ENCODE results near the gene MPPED2. TPM values are rescaled to one million over a fixed set of nuclear protein-coding genes. Genes with fewer than 3 reads are reported as not detected.

MPPED2 gene
- total RNA-seq, 1 experiment from 2014 or later = not detected

DNA sequence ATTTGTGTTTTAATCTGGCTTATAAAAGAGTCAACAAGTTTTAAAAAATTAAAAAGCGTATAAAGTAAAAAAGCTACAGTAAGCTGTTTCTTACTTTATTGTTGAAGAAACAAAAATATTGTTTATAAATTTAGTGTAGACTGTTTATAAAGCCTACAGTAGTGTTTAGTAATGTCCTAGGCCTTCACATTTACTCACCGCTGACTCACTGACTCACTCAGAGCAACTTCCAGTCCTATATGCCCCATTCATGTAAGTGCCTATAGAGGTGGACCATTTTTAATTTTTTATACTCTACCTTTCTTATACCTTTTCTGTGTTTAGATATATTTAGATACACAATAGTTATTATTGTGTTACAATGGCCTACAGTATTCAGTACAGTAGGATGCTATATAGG, 12.2 kb downstream of the MPPED2 start:
- ChIA-PET CTCF (no interaction called here), RAD21 (ENCODE audit: low non-redundant PET in 1 of 2, low total read pairs in 2 of 2, uncharacterized antibody in 2 of 2, unreplicated experiment in 2 of 2) (no interaction called here), POLR2A (no interaction called here)
- no peak for TF ChIP-seq FOSL1 (IDR thresholded peaks at IDR 0.05; ENCODE audit: low read depth)
- no peak for TF ChIP-seq CBX3 (IDR thresholded peaks at IDR 0.05; ENCODE audit: low read depth)
- no peak for TF ChIP-seq EZH2 (IDR thresholded peaks at IDR 0.05)
- TF ChIP-seq SP1 (IDR thresholded peaks at IDR 0.05; ENCODE audit: low read depth) = no peak
- TF ChIP-seq, protein P1, sequence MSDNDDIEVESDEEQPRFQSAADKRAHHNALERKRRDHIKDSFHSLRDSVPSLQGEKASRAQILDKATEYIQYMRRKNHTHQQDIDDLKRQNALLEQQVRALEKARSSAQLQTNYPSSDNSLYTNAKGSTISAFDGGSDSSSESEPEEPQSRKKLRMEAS (IDR thresholded peaks at IDR 0.05) = no peak
- TF ChIP-seq JUND (IDR thresholded peaks at IDR 0.05) = no peak
- Histone ChIP-seq H2AFZ (ENCODE audit: low read depth, low read length, poor library complexity, severe bottlenecking) (no peak overlapping the region), H3K4me1 (ENCODE audit: control insufficient read depth in 1 of 2, insufficient read depth in 2 of 2, low read length in 2 of 2) (no peaks in the 10 kb centered on the region), H3K4me3 (replicated peaks in 1 of 2; ENCODE audit: low read depth in 1 of 2, low read length in 2 of 2) (no peak overlapping the region), H3K9ac (ENCODE audit: low read length) (no peak overlapping the region), H4K20me1 (ENCODE audit: insufficient read depth) (no peaks in the 10 kb centered on the region), H3K27ac (ENCODE audit: low read depth, low read length) (no peak overlapping the region), H3K9me3 (ENCODE audit: control insufficient read depth in 1 of 2, insufficient read depth in 1 of 2, low read depth in 1 of 2, low read length in 2 of 2) (no peaks in the 10 kb centered on the region), H3K9me2 (ENCODE audit: insufficient read depth) (no peaks in the 10 kb centered on the region), H3K4me2 (ENCODE audit: low read length) (no peak overlapping the region), H3K36me3 (ENCODE audit: control insufficient read depth in 1 of 2, insufficient read depth in 2 of 2, low read length in 2 of 2) (no peaks in the 10 kb centered on the region), H3K27me3 (ENCODE audit: insufficient read depth, low read length) (peaks cover 11% of the 10 kb centered on the region), H3K79me2 (ENCODE audit: insufficient read depth, low read length) (no peaks in the 10 kb centered on the region)
- ATAC-seq = no peak
- intact Hi-C loops (cut with micrococcal nuclease) = no loop called here
- no TSS peak for BruUV-seq (replicated peaks)
- no peak for DNase-seq (ENCODE audit: low read depth, low spot score)

DNA sequence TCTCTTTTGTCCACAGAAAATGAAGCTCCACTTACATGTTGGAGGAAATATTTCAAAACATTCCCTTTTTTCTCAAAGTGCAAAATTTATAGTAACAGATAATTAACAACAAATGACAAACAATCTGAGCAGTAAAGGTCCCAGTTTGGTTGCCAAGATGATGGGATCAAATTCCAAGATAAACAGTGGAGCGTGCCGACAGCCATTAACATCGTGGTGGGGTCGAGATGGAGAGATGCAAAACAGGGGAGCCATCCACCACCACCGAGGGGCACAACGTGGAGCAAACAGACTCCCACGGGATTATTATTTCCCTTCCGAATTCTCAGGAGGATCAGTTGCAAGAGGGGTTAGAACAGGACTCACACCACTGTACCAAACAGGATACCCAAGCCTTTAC, 17.2 kb downstream of the MPPED2 start:
- BruUV-seq (replicated peaks) = no TSS peak
- RAD21 ChIA-PET (ENCODE audit: low non-redundant PET in 1 of 2, low total read pairs in 2 of 2, uncharacterized antibody in 2 of 2, unreplicated experiment in 2 of 2) = no interaction called here
- CTCF ChIA-PET = no interaction called here

More for the DNA sequence above, 17.2 kb downstream of the MPPED2 start:
- no peaks in the 10 kb centered on the region for H3K36me3 ChIP-seq (ENCODE audit: control insufficient read depth in 1 of 2, insufficient read depth in 2 of 2, low read length in 2 of 2)
- intact Hi-C loops (cut with micrococcal nuclease) = no loop called here
- DNase-seq (ENCODE audit: low read depth, low spot score) (no peak), ATAC-seq (no peak)
- no peaks in the 10 kb centered on the region for H3K9me2 ChIP-seq (ENCODE audit: insufficient read depth)
- peaks cover 11% of the 10 kb centered on the region for H3K27me3 ChIP-seq (ENCODE audit: insufficient read depth, low read length)
- H3K79me2 ChIP-seq (ENCODE audit: insufficient read depth, low read length) = no peaks in the 10 kb centered on the region
- no peak overlapping the region for H3K4me2 ChIP-seq (ENCODE audit: low read length)
- TF ChIP-seq CEBPB (IDR thresholded peaks at IDR 0.05; ENCODE audit: low read depth) (no peak), CBX3 (IDR thresholded peaks at IDR 0.05; ENCODE audit: low read depth) (no peak), EZH2phosphoT487 (IDR thresholded peaks at IDR 0.05; ENCODE audit: borderline replicate concordance) (no peak), SIN3A (IDR thresholded peaks at IDR 0.05; ENCODE audit: low read depth) (no peak), TCF7L2 (IDR thresholded peaks at IDR 0.05; ENCODE audit: borderline replicate concordance, extremely low read depth, insufficient read depth, insufficient read length) (no peak), ATF3 (IDR thresholded peaks at IDR 0.05) (no peak), POLR2AphosphoS5 (IDR thresholded peaks at IDR 0.05; ENCODE audit: low read depth, low read length) (no peak), ZBTB33 (IDR thresholded peaks at IDR 0.05; ENCODE audit: extremely low read depth, insufficient replicate concordance, low read length) (no peak), SRF (IDR thresholded peaks at IDR 0.05; ENCODE audit: low read depth) (no peak), EZH2 (IDR thresholded peaks at IDR 0.05) (no peak)
- POLR2A ChIA-PET = no interaction called here
- H2AFZ ChIP-seq (ENCODE audit: low read depth, low read length, poor library complexity, severe bottlenecking) = no peak overlapping the region
- H3K9me3 ChIP-seq (ENCODE audit: control insufficient read depth in 1 of 2, insufficient read depth in 1 of 2, low read depth in 1 of 2, low read length in 2 of 2) = no peaks in the 10 kb centered on the region
- no peaks in the 10 kb centered on the region for H4K20me1 ChIP-seq (ENCODE audit: insufficient read depth)
- no peak overlapping the region for H3K9ac ChIP-seq (ENCODE audit: low read length)
- no peak overlapping the region for H3K27ac ChIP-seq (ENCODE audit: low read depth, low read length)
- no peaks in the 10 kb centered on the region for H3K4me1 ChIP-seq (ENCODE audit: control insufficient read depth in 1 of 2, insufficient read depth in 2 of 2, low read length in 2 of 2)
- no peak overlapping the region for H3K4me3 ChIP-seq (replicated peaks in 1 of 2; ENCODE audit: low read depth in 1 of 2, low read length in 2 of 2)
